Stimulated activated CD4-positive, alpha-beta T cell treated with anti-CD3 and anti-CD28 coated beads, Interleukin-1b, Interleukin-23, amount 100 ng/mL, for 4 hours (primary cell): Measurements from ENCODE around the gene EIF3M.
"Not testable (repeated sequence)": the region's sequence is repeated elsewhere in the genome, so short reads cannot be mapped to it uniquely, and the experiment has no call there.

Experiments
- DNase-seq, 2 donors: peaks; one replicate each; pipeline ENCODE4 v3.0.0-alpha.2; 2020; ENCODE audit warnings: low read depth in 2 of 2

The EIF3M gene

GRCh38 chr11:32596114-32596513 is 12.5 kb downstream of the EIF3M start:
- DNase-seq = not testable (repeated sequence)

GRCh38 chr11:32597921-32598320 is 14.3 kb downstream of the EIF3M start:
- no peak for DNase-seq

- DNase-seq = no peak
Measured at GRCh38 chr11:32602657-32603415, 19.2 kb downstream of the EIF3M start.

DNA sequence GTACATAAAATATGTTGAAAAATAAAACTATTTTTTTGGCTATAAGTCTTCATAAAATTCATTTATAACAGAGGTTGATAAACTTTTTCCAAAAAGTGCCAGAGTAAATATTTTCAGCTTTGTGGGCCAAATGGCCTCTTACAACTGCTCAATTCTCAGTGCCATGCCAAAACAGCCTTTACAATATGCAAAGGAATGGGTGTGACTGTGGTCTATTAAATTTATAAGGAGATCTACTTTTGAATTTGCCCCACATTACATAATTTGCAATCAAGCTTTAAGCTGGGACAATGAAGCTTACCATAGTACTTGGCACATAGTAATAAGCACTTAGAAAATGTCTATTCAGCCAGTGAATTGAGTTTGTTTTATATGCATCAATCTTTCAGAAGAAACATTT is 22.6 kb downstream of the EIF3M start:
- DNase-seq = no peak

DNA sequence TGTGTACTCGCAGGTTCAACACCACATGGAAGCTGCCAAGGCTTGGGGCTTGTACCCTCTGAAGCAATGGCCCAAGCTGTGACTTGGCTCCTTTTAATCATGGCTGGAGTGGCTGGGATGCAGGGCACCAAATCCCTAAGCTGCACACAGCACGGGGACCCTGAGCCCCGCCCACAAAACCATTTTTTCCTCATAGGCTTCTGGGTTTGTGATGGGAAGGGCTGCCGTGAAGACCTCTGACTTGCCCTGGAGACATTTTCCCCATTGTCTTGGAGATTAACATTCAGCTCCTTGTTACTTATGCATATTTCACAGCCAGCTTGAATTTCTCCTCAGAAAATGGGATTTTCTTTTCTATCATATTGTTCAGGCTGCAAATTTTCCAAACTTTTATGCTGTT is 25.2 kb downstream of the EIF3M start:
- DNase-seq = not testable (repeated sequence)

DNA sequence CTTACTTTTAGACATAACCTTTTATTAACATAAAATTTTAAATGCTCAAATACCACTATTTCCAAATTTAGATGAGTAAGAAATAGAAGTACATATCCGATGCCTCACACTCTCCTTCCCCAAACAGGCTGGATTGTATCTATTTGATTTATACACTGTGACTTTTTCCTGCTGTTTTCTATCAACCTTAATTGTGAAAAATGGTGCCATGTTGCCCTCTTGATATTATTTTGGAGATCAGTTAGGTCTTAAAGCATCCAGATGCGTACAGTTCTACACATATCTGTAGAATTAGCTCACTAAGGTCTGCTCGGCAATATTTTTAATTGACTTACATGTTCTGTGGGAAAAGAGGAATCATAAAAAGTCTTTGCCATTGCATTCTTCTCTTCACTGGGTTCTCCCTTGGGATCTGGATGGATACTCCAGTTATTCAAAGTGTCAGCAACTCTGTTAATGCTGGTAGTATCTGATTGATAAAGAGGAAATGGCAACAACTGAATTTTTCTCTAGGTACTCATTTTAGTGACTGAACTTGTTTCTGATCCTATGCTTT is 27.2 kb downstream of the EIF3M start:
- DNase-seq = no peak

GRCh38 chr11:32613500-32614151 is 30.0 kb downstream of the EIF3M start:
- DNase-seq = no peak

GRCh38 chr11:32615422-32615821 is 31.8 kb downstream of the EIF3M start:
- DNase-seq = no peak

DNA sequence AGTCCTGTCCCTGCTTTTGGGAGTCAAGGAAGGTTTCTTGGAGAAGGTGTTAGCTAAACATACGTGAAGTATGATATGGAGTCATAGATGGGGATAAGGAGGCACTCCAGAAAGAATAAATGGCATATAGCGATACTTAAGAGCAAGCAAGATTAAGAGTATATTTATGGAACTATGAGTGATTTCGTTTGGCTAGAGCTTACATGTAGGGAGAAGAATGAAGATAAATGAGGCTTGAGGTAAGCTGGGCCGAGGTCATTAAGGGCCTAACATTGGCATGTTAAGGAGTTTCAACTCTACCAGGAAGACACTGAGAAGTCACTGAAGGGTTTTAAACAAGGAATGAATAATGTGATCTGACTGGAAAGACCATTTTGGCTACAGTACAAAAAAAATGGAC is 33.3 kb downstream of the EIF3M start:
- no peak for DNase-seq

GRCh38 chr11:32630844-32631243 is 47.2 kb downstream of the EIF3M start:
- DNase-seq = no peak

DNA sequence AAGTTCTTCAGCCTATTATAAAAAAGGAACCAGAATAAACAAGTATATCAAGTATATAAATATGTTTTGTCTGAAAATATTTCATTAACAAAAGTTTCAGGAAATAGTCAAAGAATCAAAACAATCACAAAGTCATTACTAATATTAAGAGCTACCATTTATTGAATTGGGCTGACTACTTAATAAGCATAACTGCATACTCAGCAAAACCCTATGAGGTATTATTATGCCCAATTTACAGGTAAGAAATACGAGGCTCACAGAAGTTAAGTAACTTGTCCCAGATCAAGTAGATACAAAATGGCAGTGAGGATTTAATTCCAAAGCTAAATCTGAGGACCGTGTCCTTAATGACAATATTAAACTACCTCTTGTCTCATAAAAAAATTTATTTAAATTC is 52.2 kb downstream of the EIF3M start:
- DNase-seq = no peak

GRCh38 chr11:32641361-32641760 is 57.7 kb downstream of the EIF3M start:
- DNase-seq = no peak

- no peak for DNase-seq
Measured at GRCh38 chr11:32643526-32643925, 59.9 kb downstream of the EIF3M start.
